Transverse colon (tissue), 4 donors: Measurements from ENCODE around the gene COL13A1. TPM values are rescaled to one million over a fixed set of nuclear protein-coding genes. Genes with fewer than 3 reads are reported as not detected.

Experiments
- DNase-seq: peaks from one replicate; pipeline ENCODE4 v3.0.0-alpha.2; 2019
- H3K27ac ChIP-seq, 4 donors: fragments of 200-600 bp; sonication (generic); 2 replicates each; pipeline ENCODE4 v1.5.1; 2016 to 2018; ENCODE audit warnings: inconsistent platforms in 4 of 4
- H3K27me3 ChIP-seq: fragments of 200-600 bp; sonication (generic); 2 replicates; pipeline ENCODE4 v1.5.1; 2017; ENCODE audit warnings: inconsistent platforms
- H3K36me3 ChIP-seq, 4 donors: fragments of 200-600 bp; sonication (generic); 2 replicates each; pipeline ENCODE4 v1.5.1; 2017 to 2019; ENCODE audit warnings: inconsistent platforms in 4 of 4
- H3K4me1 ChIP-seq, 4 donors: fragments of 200-600 bp; sonication (generic); 2 replicates each; pipeline ENCODE4 v1.5.1; 2017 to 2020; ENCODE audit warnings: inconsistent platforms in 4 of 4
- H3K4me3 ChIP-seq, 4 donors: fragments of 200-600 bp; sonication (generic); 1 replicate in 1 of 4; 2 replicates in 3 of 4; pipeline versions ENCODE4 v1.5.1 to v1.6.1; 2017 to 2019; ENCODE audit warnings: inconsistent platforms in 4 of 4
- H3K9me3 ChIP-seq, 2 donors: fragments of 200-600 bp; sonication (generic); 2 replicates each; pipeline ENCODE4 v1.5.1; 2017 to 2019; ENCODE audit warnings: inconsistent platforms in 2 of 2
- EP300 ChIP-seq: sonication (generic); formaldehyde crosslinking; IDR thresholded peaks from one replicate; pipeline ENCODE4 v1.6.1; 2017; ENCODE audit warnings: antibody characterized with exemption, low read depth
- POLR2A ChIP-seq: fragments of 450-650 bp; IDR thresholded peaks from one replicate; pipeline ENCODE4 v1.6.1; 2016; ENCODE audit warnings: antibody characterized with exemption, mild to moderate bottlenecking, moderate library complexity
- POLR2AphosphoS5 ChIP-seq, 3 donors: sonication (generic); formaldehyde crosslinking; IDR thresholded peaks; one replicate each; pipeline ENCODE4 v1.6.1; 2016; ENCODE audit warnings: antibody characterized with exemption in 3 of 3
- WGBS, 2 donors: methylation state at CpG; one replicate each; pipeline ENCODE4 v1.1.5; 2018; ENCODE audit warnings: low coverage in 1 of 2; 5-methylcytosine and 5-hydroxymethylcytosine counted together
- in situ Hi-C, 4 donors: fragments of 200-750 bp; cut with MboI; loops; one replicate each; pipeline versions ENCODE4 v1.15.0 to v1.15.1; 2017; ENCODE audit warnings: low sequenced_read_pairs in 3 of 4, low pct_ligation_motif_present in 1 of 4, low pct_unique_long_range_greater_than_20kb in 1 of 4
- intact Hi-C: fragments of 100-400 bp; cut with DNase I; formaldehyde crosslinking; loops from one replicate; pipeline ENCODE4 v1.15.1; 2023; ENCODE audit warnings: low total_unique reads
- total RNA-seq, 4 donors: library from RNA; depleted of rRNA; stranded (reverse); fragments of >200 nt; gene quantifications; one replicate each; pipeline ENCODE4 v1.1.0, GENCODE V29; 2016
- TF ChIP-seq, protein P1 (sequence below), 5 experiments: fragments of 200-600 bp in 3 of 5; fragments of 450-650 bp in 2 of 5; sonication (generic) in 3 of 5; IDR thresholded peaks; 1 replicate in 2 of 5; 2 replicates in 3 of 5; pipeline ENCODE4 v1.5.1; 2016 to 2017; ENCODE audit warnings: antibody characterized with exemption in 5 of 5, inconsistent platforms in 3 of 5, mild to moderate bottlenecking in 2 of 5, moderate library complexity in 1 of 5

COL13A1 gene
- total RNA-seq, 4 donors from 2014 or later = 0.68 to 8.2 (median 2.1) TPM

GRCh38 chr10:69757553-69758309, 44.0 kb upstream of the COL13A1 start:
- in situ Hi-C loops (no loop called here), intact Hi-C loops (no loop called here)
- TF ChIP-seq POLR2AphosphoS5 (IDR thresholded peaks at IDR 0.05) (no peak), POLR2A (no peak), EP300 (no peak)
- TF ChIP-seq, protein P1, sequence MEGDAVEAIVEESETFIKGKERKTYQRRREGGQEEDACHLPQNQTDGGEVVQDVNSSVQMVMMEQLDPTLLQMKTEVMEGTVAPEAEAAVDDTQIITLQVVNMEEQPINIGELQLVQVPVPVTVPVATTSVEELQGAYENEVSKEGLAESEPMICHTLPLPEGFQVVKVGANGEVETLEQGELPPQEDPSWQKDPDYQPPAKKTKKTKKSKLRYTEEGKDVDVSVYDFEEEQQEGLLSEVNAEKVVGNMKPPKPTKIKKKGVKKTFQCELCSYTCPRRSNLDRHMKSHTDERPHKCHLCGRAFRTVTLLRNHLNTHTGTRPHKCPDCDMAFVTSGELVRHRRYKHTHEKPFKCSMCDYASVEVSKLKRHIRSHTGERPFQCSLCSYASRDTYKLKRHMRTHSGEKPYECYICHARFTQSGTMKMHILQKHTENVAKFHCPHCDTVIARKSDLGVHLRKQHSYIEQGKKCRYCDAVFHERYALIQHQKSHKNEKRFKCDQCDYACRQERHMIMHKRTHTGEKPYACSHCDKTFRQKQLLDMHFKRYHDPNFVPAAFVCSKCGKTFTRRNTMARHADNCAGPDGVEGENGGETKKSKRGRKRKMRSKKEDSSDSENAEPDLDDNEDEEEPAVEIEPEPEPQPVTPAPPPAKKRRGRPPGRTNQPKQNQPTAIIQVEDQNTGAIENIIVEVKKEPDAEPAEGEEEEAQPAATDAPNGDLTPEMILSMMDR (IDR thresholded peaks at IDR 0.05) = no peak
- Histone ChIP-seq H3K27me3 (no peaks in the 10 kb centered on the region), H3K27ac (no peak overlapping the region), H3K36me3 (no peaks in the 10 kb centered on the region), H3K9me3 (no peaks in the 10 kb centered on the region), H3K4me1 (peaks cover 0 to 4% (median 0%) of the 10 kb centered on the region in 4 donors), H3K4me3 (no peak overlapping the region)
- DNase-seq = no peak
- 51% methylated on average over 10 of the region's 10 CpGs; no CpG with 5 or more reads in 1 of the 2 donors for WGBS, 2 donors

- WGBS, 2 donors = 78% methylated on average over 1 of the region's 1 CpG; no CpG with 5 or more reads in 1 of the 2 donors
- Histone ChIP-seq H3K9me3 (no peaks in the 10 kb centered on the region), H3K27me3 (no peaks in the 10 kb centered on the region), H3K4me3 (no peak overlapping the region), H3K36me3 (no peaks in the 10 kb centered on the region), H3K27ac (no peak overlapping the region), H3K4me1 (peaks cover 0 to 4% (median 0%) of the 10 kb centered on the region in 4 donors)
- in situ Hi-C loops (no loop called here), intact Hi-C loops (no loop called here)
- no peak for DNase-seq
- TF ChIP-seq, protein P1 (IDR thresholded peaks at IDR 0.05) = no peak
- TF ChIP-seq EP300 (no peak), POLR2A (no peak), POLR2AphosphoS5 (IDR thresholded peaks at IDR 0.05) (no peak)
Measured at GRCh38 chr10:69758310-69758728, 43.4 kb upstream of the COL13A1 start.

DNA sequence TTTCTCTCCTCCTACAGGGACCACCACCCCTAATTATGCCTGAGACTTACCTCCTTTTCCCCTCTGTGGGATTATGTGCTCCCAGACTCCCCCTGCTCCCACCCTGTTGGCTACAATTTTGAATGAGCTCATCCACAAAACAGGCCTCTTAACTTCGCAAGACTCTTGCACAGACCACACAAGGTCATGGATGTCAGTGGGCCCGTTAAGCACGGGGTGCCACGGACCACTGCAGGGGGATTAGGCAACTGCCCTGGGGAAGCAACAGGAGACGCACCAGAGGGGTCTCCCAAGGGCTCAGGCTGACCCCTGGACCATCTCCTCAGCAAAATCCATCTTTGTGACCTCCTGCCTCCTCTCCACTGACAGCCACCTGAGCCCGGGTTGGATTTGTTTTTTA, 42.1 kb upstream of the COL13A1 start:
- no peak overlapping the region for H3K27ac ChIP-seq
- 67% methylated on average over 6 of the region's 6 CpGs; no CpG with 5 or more reads in 1 of the 2 donors for WGBS, 2 donors
- no peak for DNase-seq
- in situ Hi-C loops (no loop called here), intact Hi-C loops (no loop called here)
- H3K9me3 ChIP-seq = no peaks in the 10 kb centered on the region
- no peaks in the 10 kb centered on the region for H3K27me3 ChIP-seq
- TF ChIP-seq EP300 = no peak
- TF ChIP-seq, protein P1 (IDR thresholded peaks at IDR 0.05) = no peak
- TF ChIP-seq POLR2AphosphoS5 (IDR thresholded peaks at IDR 0.05) = no peak
- no peak for TF ChIP-seq POLR2A
- H3K36me3 ChIP-seq = no peaks in the 10 kb centered on the region
- no peak overlapping the region for H3K4me3 ChIP-seq
- peaks cover 0 to 4% (median 0%) of the 10 kb centered on the region in 4 donors for H3K4me1 ChIP-seq

DNA sequence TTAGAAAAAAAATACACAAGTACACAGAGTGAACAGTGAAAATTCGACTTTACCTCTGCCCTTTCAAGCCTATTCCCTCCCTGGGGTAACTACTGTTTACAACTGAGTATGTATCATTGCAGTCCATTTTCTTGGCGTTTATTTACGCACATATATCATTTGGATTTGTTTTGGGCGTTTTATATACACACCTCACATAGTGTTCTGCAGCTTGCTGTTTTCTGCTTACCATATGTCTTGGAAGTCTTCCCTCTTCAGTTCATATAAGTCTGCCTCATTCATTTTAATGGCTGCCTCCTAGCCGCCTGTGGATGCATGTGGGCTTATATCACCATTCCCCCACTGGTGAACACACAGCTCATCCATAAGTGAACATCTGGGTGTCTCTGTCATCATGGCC, 41.6 kb upstream of the COL13A1 start:
- Histone ChIP-seq H3K27me3 (no peaks in the 10 kb centered on the region), H3K36me3 (no peaks in the 10 kb centered on the region), H3K27ac (no peak overlapping the region), H3K4me3 (no peak overlapping the region), H3K4me1 (peaks cover 0 to 4% (median 0%) of the 10 kb centered on the region in 4 donors), H3K9me3 (no peaks in the 10 kb centered on the region)
- in situ Hi-C loops (no loop called here), intact Hi-C loops (no loop called here)
- WGBS, 2 donors = 52 to 55% methylated on average over 5 of the region's 5 CpGs
- DNase-seq = no peak
- TF ChIP-seq EP300 (no peak), POLR2AphosphoS5 (IDR thresholded peaks at IDR 0.05) (no peak), POLR2A (no peak)
- TF ChIP-seq, protein P1 (IDR thresholded peaks at IDR 0.05) = no peak
